ENCODE data around the gene CPVL.

DNA sequence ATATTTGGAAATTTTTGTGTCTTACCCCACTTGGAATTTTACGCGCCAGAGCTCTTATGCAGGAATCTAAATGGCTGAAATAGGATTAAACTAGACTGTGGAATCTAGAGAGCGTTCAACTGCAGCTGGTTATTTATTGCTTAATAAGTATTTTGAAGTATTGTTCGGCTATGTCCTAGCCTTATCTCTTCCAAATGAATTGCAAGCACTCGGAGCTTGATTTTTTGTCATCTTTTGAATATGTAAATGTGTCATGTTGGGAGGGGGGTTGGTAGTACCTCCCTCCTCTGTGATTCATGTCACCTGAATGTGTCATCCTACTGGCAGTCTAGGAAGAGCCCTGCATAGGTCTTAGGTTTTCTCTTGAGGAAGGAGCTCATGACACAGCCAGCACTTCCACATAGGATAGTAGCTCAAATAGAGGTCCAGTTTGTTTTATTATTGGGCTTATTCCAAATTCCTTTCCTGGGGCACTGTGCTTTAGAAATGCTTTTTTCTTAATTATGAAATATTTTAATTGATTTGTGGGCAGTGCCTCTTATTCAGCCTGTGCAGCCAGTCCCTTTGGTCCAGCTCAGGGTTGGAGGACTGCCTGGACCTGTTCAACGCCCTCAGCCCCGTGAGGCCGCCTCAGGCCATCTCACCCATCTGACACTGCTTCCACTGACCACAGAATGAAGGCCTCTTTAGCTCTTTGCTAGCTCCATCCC, 165.7 kb downstream of the CPVL start:
- no peak for TF ChIP-seq GATA3 (IDR thresholded peaks at IDR 0.05; ENCODE audit: low read depth, low read length)
- no peak for TF ChIP-seq GATA2 (IDR thresholded peaks at IDR 0.05; ENCODE audit: low read depth, low read length)

Data from SH-SY5Y (cell line).